GM21786 (cell line): ENCODE measurements around the gene SCFD1.

Source experiments
- ATAC-seq: cut with Tn5 transposase; IDR thresholded peaks from one replicate; pipeline ENCODE4 v1.9.1; 2021; ENCODE audit not compliant: unreplicated experiment

Gene SCFD1

GRCh38 chr14:30754778-30755177 is 132.7 kb downstream of the SCFD1 start:
- ATAC-seq = no peak

GRCh38 chr14:30756594-30756993 is 134.5 kb downstream of the SCFD1 start:
- no peak for ATAC-seq

GRCh38 chr14:30757082-30757481 is 135.0 kb downstream of the SCFD1 start:
- ATAC-seq = no peak

- ATAC-seq = no peak
These were observed 137.3 kb downstream of the SCFD1 start for GRCh38 chr14:30759172-30760125.

- ATAC-seq = no peak
These were observed 141.8 kb downstream of the SCFD1 start for GRCh38 chr14:30763891-30764290.

- ATAC-seq = no peak
These were observed 145.5 kb downstream of the SCFD1 start for GRCh38 chr14:30767624-30768023.

GRCh38 chr14:30768791-30769190 is 146.7 kb downstream of the SCFD1 start:
- no peak for ATAC-seq

GRCh38 chr14:30770376-30770775 is 148.3 kb downstream of the SCFD1 start:
- no peak for ATAC-seq

- no peak for ATAC-seq
These were observed 149.5 kb downstream of the SCFD1 start for GRCh38 chr14:30771595-30771994.

GRCh38 chr14:30779210-30779609 is 157.1 kb downstream of the SCFD1 start:
- peak; percentile 56 for ATAC-seq
